Left cardiac atrium (tissue), 4 donors: ENCODE measurements around the gene AHCTF1. TPM values are rescaled to one million over a fixed set of nuclear protein-coding genes. Genes with fewer than 3 reads are reported as not detected.

Experiments used
- ATAC-seq, 2 donors: fragments of 200-7000 bp; cut with Tn5 transposase; one replicate each; pipeline ENCODE4 v1.9.1; 2020; ENCODE audit warnings: mild to moderate bottlenecking in 2 of 2, moderate library complexity in 2 of 2
- DNase-seq: peaks from one replicate; pipeline ENCODE4 v3.0.0-alpha.2; 2020
- intact Hi-C, 2 donors: fragments of 100-400 bp; cut with DNase I; formaldehyde crosslinking; loops; one replicate each; pipeline versions ENCODE4 v1.14.1 to v1.15.1; 2022 to 2023
- total RNA-seq, 2 donors: library from RNA; stranded (reverse); fragmentation: NEBNext Ultra II Directional; extraction: Animal tissue kit (Norgen Biotek cat#: 25700); gene quantifications; one replicate each; pipeline ENCODE4 v1.2.1, GENCODE V29; 2021
- donor health status: DM: no; HTN: yes; CAD: no.
- donor health status: DM: no; HTN: yes; CAD: no; lungs with severe emphysema.
- donor health status: DM: yes; HTN: yes; CAD: no.
- donor health status: Dilated cardiomyopathy.

AHCTF1 gene
- total RNA-seq, 2 donors from 2014 or later, result 20.0 to 23.6 TPM

DNA sequence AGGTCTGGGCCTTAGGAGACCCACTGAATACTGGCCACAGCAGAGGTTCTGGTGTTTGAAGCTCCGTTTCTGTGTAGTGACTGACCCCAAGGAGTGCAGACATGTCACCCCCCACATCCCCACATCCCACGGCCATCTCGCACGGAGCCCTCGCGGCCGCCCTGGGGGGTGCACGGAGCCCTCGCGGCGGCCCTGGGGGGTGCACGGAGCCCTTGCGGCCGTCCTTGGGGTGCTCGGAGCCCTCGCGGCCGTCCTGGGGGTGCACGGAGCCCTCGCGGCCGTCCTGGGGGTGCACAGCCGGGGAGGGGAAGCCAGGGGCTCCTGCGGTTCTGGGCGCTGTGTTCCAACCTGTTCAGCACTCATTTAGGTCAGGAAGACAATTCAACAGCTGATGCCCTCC, 139.1 kb downstream of the AHCTF1 start:
- ATAC-seq, result no peak
- intact Hi-C loops, result no loop called here
- no peak for DNase-seq

DNA sequence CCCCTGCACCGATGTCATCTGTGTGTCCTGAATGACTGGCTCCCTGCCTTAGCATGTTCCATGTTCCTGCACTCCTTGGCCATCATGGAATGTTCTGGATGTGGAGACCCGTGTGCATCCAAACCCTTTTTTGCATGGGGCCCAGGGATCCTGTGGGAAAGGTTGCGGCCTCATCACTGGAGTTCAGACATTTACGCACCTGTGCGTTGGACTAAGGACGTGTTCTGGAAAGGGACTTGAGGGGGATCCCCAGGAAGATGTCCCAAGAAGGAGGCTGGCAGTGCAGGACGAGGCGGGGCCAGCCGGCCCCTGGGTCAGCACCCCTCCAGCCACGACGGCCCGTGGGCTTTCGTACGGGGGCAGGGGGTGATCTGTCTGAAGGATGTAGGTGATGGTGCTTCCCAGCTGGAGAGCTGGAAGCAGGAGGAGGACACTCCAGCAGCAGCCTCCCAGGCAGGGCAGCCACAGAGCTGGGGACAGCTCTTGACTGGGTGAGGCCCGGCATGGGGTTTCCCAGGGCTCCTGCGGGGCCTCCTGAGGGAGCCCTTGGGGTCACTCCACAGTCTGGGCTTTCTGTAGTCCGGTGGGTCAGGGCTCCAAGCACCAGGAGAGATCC, 140.3 kb downstream of the AHCTF1 start:
- DNase-seq (no peak), ATAC-seq (no peak)
- intact Hi-C loops, result no loop called here

DNA sequence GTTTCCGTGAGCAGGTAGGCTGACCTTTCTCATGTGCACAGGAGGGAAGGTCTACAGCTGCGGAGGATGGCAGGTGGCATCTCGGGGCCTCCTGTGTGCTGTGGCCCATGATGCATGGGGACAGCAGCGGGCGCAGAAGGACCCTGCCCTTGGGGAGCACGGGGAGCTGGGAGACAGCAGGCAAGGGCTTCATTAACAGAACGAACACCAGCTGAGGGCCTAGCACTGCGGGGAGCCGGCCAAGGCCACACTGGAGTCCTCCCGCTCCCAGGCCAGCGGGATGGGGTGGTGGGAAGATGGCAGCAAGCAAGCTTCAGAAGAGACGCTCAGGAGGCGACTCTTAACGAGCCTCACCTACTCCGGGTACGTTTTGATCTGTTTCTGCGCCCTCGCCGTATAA, 140.9 kb downstream of the AHCTF1 start:
- ATAC-seq (no peak), DNase-seq (no peak)
- intact Hi-C loops, result no loop called here

DNA sequence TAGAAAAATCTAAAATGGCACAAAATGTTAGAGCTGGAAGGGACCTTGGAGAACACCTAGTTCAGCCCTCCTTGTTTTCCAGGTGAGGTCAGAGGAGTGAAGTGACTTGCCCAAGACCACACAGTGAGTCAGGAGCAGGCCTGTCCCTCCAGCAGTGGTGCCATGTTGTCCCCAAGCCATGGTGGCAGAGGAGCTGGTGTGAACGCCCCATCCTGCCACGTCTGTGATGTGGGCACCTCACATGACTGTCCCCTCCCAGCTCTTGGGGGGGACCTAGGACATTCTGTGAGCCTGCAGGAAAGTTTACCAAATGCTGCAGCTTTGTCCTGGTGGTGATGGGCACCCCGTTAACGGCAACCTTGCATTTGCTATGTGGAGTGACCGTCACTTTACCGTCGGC, 141.4 kb downstream of the AHCTF1 start:
- DNase-seq (no peak), ATAC-seq (no peak)
- intact Hi-C loops, result no loop called here

DNA sequence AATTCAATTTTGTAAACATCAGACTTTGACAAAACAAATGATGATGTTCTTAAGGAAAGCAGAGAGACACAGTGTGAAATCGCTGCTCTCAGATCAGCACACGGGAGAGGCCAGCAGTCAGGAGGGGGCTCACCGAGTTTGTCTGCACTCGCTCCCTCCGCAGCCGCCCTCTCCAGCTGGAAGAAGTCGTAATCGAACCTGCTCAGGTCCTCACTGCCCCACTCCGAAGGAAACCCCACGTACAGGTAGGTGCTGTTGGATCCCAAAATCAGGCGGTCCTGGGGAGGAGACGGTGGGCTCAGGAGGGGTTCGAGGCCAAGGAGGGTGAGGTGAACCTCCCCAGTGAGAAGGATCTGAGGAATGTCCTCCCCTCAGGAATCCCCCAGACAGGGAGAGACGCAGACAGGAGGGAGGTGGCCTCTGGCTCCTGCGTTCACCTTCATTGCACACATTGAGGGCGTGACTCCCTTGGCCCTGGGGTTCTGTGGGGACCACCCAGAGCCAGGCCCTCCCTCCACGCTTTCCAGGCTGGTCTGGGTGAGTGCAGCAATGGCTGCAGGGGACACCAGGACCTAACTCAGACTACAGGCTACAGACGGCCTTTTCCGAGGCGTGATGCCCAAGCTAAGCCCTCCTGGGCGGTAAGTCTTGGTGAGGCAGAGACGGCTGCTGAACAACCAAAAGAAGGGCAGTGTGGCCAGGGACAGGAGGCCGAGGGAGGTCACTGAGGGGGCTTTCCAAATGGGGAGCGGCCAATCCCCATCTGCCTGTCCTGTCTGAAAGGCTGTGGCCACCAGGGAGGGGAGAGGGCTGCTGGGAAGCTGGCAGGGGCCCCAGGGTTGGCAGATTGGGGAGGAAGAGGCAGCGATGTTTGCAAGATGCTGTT, 142.1 kb downstream of the AHCTF1 start:
- intact Hi-C loops, result no loop called here
- ATAC-seq (no peak), DNase-seq (no peak)

Other genes with a start within 250 kb of the AHCTF1 start
- gene SCCPDH, start 207.5 kb downstream of the AHCTF1 start, total RNA-seq, result 10 to 100 TPM; 26.8 to 30.9 TPM
- gene ZNF695, start 76.1 kb upstream of the AHCTF1 start, total RNA-seq, result under 1 TPM; 0.12 to 0.26 TPM
- 1 to 10 TPM; 1.5 to 1.8 TPM for gene ZNF670, start 146.9 kb upstream of the AHCTF1 start, total RNA-seq
- 1 to 10 TPM; 5.1 TPM for gene ZNF669, start 172.4 kb upstream of the AHCTF1 start, total RNA-seq
- 10 to 100 TPM in 1 of 2 donors, 1 to 10 TPM in 1; 10.0 to 15.5 TPM for gene ZNF124, start 240.1 kb upstream of the AHCTF1 start, total RNA-seq